ENCODE results near the gene XYLT1.

- TF ChIP-seq CTCF (optimal IDR thresholded peaks at IDR 0.05 in 1 of 3, IDR thresholded peaks at IDR 0.05 in 1 of 3, conservative IDR thresholded peaks at IDR 0.05 in 1 of 3; ENCODE audit: extremely low read depth in 1 of 3, insufficient read depth in 2 of 3, low read length in 3 of 3) = no peak
- no peak for TF ChIP-seq EZH2 (IDR thresholded peaks at IDR 0.05; ENCODE audit: low read length)
These were observed 213.2 kb downstream of the XYLT1 start for GRCh38 chr16:17257426-17258023.
